ENCODE measurements around the gene PRDM7. TPM values are rescaled to one million over a fixed set of nuclear protein-coding genes. Genes with fewer than 3 reads are reported as not detected.

The PRDM7 gene
- total RNA-seq, 1 donor from 2014 or later, result not detected

DNA sequence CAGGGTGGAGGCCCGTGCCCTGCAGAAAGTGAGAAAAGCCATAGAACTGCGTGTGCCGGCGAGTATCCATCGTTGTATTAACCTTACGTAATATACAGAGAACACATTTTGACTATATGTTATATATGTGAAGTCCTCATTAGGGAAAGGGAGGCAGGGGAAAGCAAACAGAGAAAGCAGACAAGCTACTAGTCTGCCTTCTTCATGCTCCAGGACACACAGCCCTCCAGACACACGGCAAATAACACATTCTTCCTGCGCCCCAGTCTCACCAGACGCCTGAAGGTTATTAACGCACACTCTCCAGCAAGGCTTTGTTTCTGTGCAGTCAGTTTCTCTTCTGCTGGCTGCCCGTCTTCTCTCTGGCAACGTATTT lies 28.8 kb downstream of the PRDM7 start:
- H3K36me3 ChIP-seq, result peaks cover 4% of the 10 kb centered on the region
- no peak for ATAC-seq
- no peaks in the 10 kb centered on the region for H3K9me3 ChIP-seq
- H3K27me3 ChIP-seq, result no peaks in the 10 kb centered on the region
- intact Hi-C loops (cut with DNase I), result no loop called here
- H3K4me3 ChIP-seq, result no peak overlapping the region
- no peak overlapping the region for H3K27ac ChIP-seq
- no peak for DNase-seq
- TF ChIP-seq, protein P1, sequence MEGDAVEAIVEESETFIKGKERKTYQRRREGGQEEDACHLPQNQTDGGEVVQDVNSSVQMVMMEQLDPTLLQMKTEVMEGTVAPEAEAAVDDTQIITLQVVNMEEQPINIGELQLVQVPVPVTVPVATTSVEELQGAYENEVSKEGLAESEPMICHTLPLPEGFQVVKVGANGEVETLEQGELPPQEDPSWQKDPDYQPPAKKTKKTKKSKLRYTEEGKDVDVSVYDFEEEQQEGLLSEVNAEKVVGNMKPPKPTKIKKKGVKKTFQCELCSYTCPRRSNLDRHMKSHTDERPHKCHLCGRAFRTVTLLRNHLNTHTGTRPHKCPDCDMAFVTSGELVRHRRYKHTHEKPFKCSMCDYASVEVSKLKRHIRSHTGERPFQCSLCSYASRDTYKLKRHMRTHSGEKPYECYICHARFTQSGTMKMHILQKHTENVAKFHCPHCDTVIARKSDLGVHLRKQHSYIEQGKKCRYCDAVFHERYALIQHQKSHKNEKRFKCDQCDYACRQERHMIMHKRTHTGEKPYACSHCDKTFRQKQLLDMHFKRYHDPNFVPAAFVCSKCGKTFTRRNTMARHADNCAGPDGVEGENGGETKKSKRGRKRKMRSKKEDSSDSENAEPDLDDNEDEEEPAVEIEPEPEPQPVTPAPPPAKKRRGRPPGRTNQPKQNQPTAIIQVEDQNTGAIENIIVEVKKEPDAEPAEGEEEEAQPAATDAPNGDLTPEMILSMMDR (IDR thresholded peaks at IDR 0.05), result no peak
- peaks cover 13% of the 10 kb centered on the region for H3K4me1 ChIP-seq

DNA sequence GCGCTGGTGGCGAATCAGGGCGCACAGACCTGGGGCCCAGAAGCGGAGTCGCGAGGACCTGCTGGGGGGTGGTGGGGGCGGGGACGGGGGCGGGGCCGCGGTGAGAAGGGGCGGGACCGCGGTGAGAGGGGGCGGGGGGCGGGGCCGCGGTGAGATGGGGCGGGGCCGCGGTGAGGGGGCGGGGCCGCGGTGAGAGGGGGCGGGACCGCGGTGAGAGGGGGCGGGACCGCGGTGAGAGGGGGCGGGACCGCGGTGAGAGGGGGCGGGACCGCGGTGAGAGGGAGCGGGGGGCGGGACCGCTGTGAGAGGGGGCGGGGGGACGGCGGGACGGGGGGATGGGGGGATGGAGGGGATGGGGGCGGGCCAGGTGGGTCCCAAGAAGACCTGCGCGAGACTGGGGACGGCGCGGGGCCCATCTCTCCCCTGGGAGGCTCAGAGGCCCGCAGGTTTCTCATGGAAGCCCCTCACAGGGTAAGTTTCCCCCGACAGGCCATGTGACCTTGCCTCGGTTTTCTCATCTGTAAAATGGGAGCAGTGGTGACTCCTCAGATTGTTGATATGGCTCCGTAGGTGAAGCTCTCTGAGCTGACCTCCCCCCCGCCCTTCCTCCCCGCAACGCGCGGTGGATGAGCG lies 29.3 kb downstream of the PRDM7 start:
- peaks cover 13% of the 10 kb centered on the region for H3K4me1 ChIP-seq

GRCh38 chr16:90046971-90047713 lies 30.0 kb downstream of the PRDM7 start:
- Histone ChIP-seq H3K4me1 (peaks cover 13% of the 10 kb centered on the region), H3K9me3 (no peaks in the 10 kb centered on the region), H3K27me3 (no peaks in the 10 kb centered on the region), H3K27ac (no peak overlapping the region), H3K36me3 (peaks cover 9% of the 10 kb centered on the region), H3K4me3 (peak overlapping the region; percentile 32)
- DNase-seq (peak; percentile 87), ATAC-seq (peak; percentile 76)
- intact Hi-C loops (cut with DNase I), result no loop called here
- TF ChIP-seq, protein P1 (IDR thresholded peaks at IDR 0.05), result no peak

More for the DNA sequence above, 29.3 kb downstream of the PRDM7 start:
- peak overlapping the region; percentile 32 for H3K4me3 ChIP-seq
- peaks cover 9% of the 10 kb centered on the region for H3K36me3 ChIP-seq
- H3K27me3 ChIP-seq, result no peaks in the 10 kb centered on the region
- intact Hi-C loops (cut with DNase I), result no loop called here
- DNase-seq (no peak), ATAC-seq (peak; percentile 24)
- H3K9me3 ChIP-seq, result no peaks in the 10 kb centered on the region
- no peak overlapping the region for H3K27ac ChIP-seq
- TF ChIP-seq, protein P1 (IDR thresholded peaks at IDR 0.05), result no peak

GRCh38 chr16:90046122-90046970 lies 30.8 kb downstream of the PRDM7 start:
- intact Hi-C loops (cut with DNase I), result no loop called here
- Histone ChIP-seq H3K27me3 (no peaks in the 10 kb centered on the region), H3K4me1 (peaks cover 13% of the 10 kb centered on the region), H3K36me3 (peaks cover 9% of the 10 kb centered on the region), H3K9me3 (no peaks in the 10 kb centered on the region), H3K27ac (no peak overlapping the region), H3K4me3 (peak overlapping the region; percentile 32)
- ATAC-seq (no peak), DNase-seq (peak; percentile 53)
- TF ChIP-seq, protein P1 (IDR thresholded peaks at IDR 0.05), result no peak

DNA sequence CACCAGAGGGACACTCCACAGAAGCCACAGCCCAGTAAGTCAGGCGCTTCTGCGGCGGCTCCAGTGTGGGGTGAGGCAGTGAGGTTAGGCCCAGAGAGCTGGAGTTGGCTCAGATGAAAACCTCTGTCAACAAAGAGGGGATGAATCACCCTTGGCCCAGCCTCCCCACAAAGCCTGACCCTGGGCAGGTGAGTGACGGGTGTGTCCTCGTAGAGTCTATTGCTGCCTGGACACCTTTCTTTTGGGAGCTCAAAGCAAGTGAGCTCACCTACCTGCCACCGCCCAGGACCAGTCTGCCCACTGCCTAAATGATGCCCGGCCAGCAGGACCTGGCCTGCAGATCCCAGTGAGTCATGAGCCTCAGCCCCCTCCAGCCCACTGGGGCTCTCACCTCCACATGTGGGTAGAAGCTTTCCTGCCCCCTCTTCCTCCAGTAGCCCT lies 33.0 kb downstream of the PRDM7 start:
- H3K27me3 ChIP-seq, result no peaks in the 10 kb centered on the region
- DNase-seq (peak; percentile 69), ATAC-seq (peak; percentile 57)
- H3K4me3 ChIP-seq, result no peak overlapping the region
- H3K36me3 ChIP-seq, result peaks cover 21% of the 10 kb centered on the region
- TF ChIP-seq, protein P1 (IDR thresholded peaks at IDR 0.05), result no peak
- peaks cover 13% of the 10 kb centered on the region for H3K4me1 ChIP-seq
- intact Hi-C loops (cut with DNase I), result no loop called here
- no peak overlapping the region for H3K27ac ChIP-seq
- H3K9me3 ChIP-seq, result no peaks in the 10 kb centered on the region
